HG02981 (cell line): ENCODE data around the gene LANCL1.
"Not testable (repeated sequence)": the region's sequence is repeated elsewhere in the genome, so short reads cannot be mapped to it uniquely, and the experiment has no call there.

Source experiments
- ATAC-seq: cut with Tn5 transposase; IDR thresholded peaks from one replicate; pipeline ENCODE4 v1.9.1; 2021; ENCODE audit warnings: mild to moderate bottlenecking, moderate library complexity; ENCODE audit not compliant: unreplicated experiment

LANCL1 gene

GRCh38 chr2:210459880-210460279 is 16.7 kb downstream of the LANCL1 start:
- ATAC-seq, result peak; percentile 8

GRCh38 chr2:210459407-210459806 is 17.2 kb downstream of the LANCL1 start:
- ATAC-seq, result no peak

- ATAC-seq, result no peak
Measured at GRCh38 chr2:210458395-210458794, 18.2 kb downstream of the LANCL1 start.

GRCh38 chr2:210456571-210456970 is 20.0 kb downstream of the LANCL1 start:
- ATAC-seq, result no peak

- no peak for ATAC-seq
Measured at GRCh38 chr2:210454336-210454735, 22.2 kb downstream of the LANCL1 start.

- no peak for ATAC-seq
Measured at GRCh38 chr2:210452194-210452593, 24.4 kb downstream of the LANCL1 start.

GRCh38 chr2:210450942-210451341 is 25.6 kb downstream of the LANCL1 start:
- not testable (repeated sequence) for ATAC-seq

- ATAC-seq, result no peak
Measured at GRCh38 chr2:210445732-210446131, 30.8 kb downstream of the LANCL1 start.

GRCh38 chr2:210445116-210445707 is 31.3 kb downstream of the LANCL1 start:
- no peak for ATAC-seq

- no peak for ATAC-seq
Measured at GRCh38 chr2:210443527-210443926, 33.0 kb downstream of the LANCL1 start.

- ATAC-seq, result peak; percentile 38
Measured at GRCh38 chr2:210442878-210443277, 33.7 kb downstream of the LANCL1 start.

- ATAC-seq, result peak; percentile 61
Measured at GRCh38 chr2:210442457-210442856, 34.1 kb downstream of the LANCL1 start.

GRCh38 chr2:210440206-210440605 is 36.4 kb downstream of the LANCL1 start:
- ATAC-seq, result no peak

GRCh38 chr2:210435439-210435838 is 41.1 kb downstream of the LANCL1 start:
- ATAC-seq, result no peak

- no peak for ATAC-seq
Measured at GRCh38 chr2:210432633-210433032, 43.9 kb downstream of the LANCL1 start.

GRCh38 chr2:210429403-210430137 is 47.0 kb downstream of the LANCL1 start:
- ATAC-seq, result no peak

GRCh38 chr2:210428393-210429179 is 48.0 kb downstream of the LANCL1 start:
- ATAC-seq, result no peak

GRCh38 chr2:210427309-210427708 is 49.2 kb downstream of the LANCL1 start:
- ATAC-seq, result not testable (repeated sequence)

- no peak for ATAC-seq
Measured at GRCh38 chr2:210422366-210422765, 54.2 kb downstream of the LANCL1 start.

- no peak for ATAC-seq
Measured at GRCh38 chr2:210421916-210422315, 54.6 kb downstream of the LANCL1 start.

GRCh38 chr2:210412660-210413059 is 63.9 kb downstream of the LANCL1 start:
- ATAC-seq, result no peak

- no peak for ATAC-seq
Measured at GRCh38 chr2:210410542-210410941, 66.0 kb downstream of the LANCL1 start.
